Vagina (tissue), 2 donors: ENCODE measurements around the gene CEACAM5. TPM values are rescaled to one million over a fixed set of nuclear protein-coding genes. Genes with fewer than 3 reads are reported as not detected.

ENCODE experiments used
- DNase-seq, 2 donors: peaks; one replicate each; pipeline ENCODE4 v3.0.0-alpha.2; 2017; ENCODE audit errors: extremely low spot score in 2 of 2
- H3K27ac ChIP-seq: fragments of 200-600 bp; sonication (generic); one replicate; pipeline ENCODE4 v1.5.1; 2019
- H3K27me3 ChIP-seq: fragments of 200-600 bp; sonication (generic); one replicate; pipeline ENCODE4 v1.5.1; 2019
- H3K36me3 ChIP-seq, 2 donors: fragments of 200-600 bp; sonication (generic); one replicate each; pipeline ENCODE4 v1.5.1; 2017 to 2019
- H3K4me1 ChIP-seq: fragments of 200-600 bp; sonication (generic); one replicate; pipeline ENCODE4 v1.5.1; 2019
- H3K4me3 ChIP-seq, 2 donors: fragments of 200-600 bp; sonication (generic); 1 replicate in 1 of 2; 2 replicates in 1 of 2; pipeline ENCODE4 v1.5.1; 2016 to 2019
- H3K9me3 ChIP-seq: fragments of 200-600 bp; sonication (generic); one replicate; pipeline ENCODE4 v1.5.1; 2019
- POLR2A ChIP-seq, 2 donors: fragments of 450-650 bp; IDR thresholded peaks; one replicate each; pipeline ENCODE4 v1.6.1; 2017; ENCODE audit warnings: antibody characterized with exemption in 2 of 2, mild to moderate bottlenecking in 2 of 2, moderate library complexity in 2 of 2
- POLR2AphosphoS5 ChIP-seq, 2 donors: sonication (generic); formaldehyde crosslinking; IDR thresholded peaks; one replicate each; pipeline ENCODE4 v1.9.0; 2017; ENCODE audit warnings: antibody characterized with exemption in 2 of 2, mild to moderate bottlenecking in 2 of 2, low read depth in 1 of 2; ENCODE audit not compliant: insufficient read depth in 1 of 2
- intact Hi-C: fragments of 100-400 bp; cut with DNase I; formaldehyde crosslinking; loops from one replicate; pipeline ENCODE4 v1.15.1; 2023
- total RNA-seq: library from RNA; depleted of rRNA; stranded (reverse); fragments of >200 nt; gene quantifications from one replicate; pipeline ENCODE4 v1.2.3, GENCODE V29; 2016
- TF ChIP-seq, protein P1 (sequence below), 3 experiments: fragments of 450-650 bp in 2 of 3; fragments of 200-600 bp in 1 of 3; sonication (generic) in 1 of 3; IDR thresholded peaks; one replicate each; pipeline ENCODE4 v1.5.1; 2017 to 2019; ENCODE audit warnings: antibody characterized with exemption in 3 of 3, mild to moderate bottlenecking in 2 of 3, moderate library complexity in 2 of 3

Gene CEACAM5
- total RNA-seq, 1 donor from 2014 or later: 52.1 TPM

DNA sequence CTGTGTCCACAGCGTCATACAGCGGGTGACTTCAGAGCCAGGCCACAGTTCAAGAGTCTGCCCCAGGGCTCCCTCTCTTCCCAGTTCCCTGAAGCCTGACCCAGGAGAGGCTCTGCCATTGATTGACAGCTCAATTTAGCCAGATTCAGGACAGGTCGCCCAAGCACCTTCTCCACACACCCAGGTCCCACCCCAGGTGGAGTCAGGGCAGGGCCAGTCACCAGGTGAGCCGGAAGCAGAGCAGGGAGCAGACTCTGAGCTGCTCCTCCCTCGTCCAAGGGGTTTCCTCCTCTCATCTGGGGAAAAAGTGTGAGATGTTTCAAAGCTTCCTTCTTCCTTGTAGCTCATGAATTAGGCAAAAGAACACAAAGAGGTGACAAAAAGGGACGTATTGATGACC lies 26.0 kb upstream of the CEACAM5 start:
- H3K4me3 ChIP-seq: no peak overlapping the region
- no peaks in the 10 kb centered on the region for H3K9me3 ChIP-seq
- no peak for DNase-seq
- H3K36me3 ChIP-seq: no peaks in the 10 kb centered on the region
- TF ChIP-seq POLR2A (IDR thresholded peaks at IDR 0.05): no peak
- no peak for TF ChIP-seq POLR2AphosphoS5 (IDR thresholded peaks at IDR 0.05; ENCODE audit: insufficient read depth in 1 of 2, low read depth in 1 of 2)
- TF ChIP-seq, protein P1, sequence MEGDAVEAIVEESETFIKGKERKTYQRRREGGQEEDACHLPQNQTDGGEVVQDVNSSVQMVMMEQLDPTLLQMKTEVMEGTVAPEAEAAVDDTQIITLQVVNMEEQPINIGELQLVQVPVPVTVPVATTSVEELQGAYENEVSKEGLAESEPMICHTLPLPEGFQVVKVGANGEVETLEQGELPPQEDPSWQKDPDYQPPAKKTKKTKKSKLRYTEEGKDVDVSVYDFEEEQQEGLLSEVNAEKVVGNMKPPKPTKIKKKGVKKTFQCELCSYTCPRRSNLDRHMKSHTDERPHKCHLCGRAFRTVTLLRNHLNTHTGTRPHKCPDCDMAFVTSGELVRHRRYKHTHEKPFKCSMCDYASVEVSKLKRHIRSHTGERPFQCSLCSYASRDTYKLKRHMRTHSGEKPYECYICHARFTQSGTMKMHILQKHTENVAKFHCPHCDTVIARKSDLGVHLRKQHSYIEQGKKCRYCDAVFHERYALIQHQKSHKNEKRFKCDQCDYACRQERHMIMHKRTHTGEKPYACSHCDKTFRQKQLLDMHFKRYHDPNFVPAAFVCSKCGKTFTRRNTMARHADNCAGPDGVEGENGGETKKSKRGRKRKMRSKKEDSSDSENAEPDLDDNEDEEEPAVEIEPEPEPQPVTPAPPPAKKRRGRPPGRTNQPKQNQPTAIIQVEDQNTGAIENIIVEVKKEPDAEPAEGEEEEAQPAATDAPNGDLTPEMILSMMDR (IDR thresholded peaks at IDR 0.05): no peak
- no peak overlapping the region for H3K27ac ChIP-seq
- H3K4me1 ChIP-seq: no peaks in the 10 kb centered on the region
- H3K27me3 ChIP-seq: no peaks in the 10 kb centered on the region
- intact Hi-C loops: no loop called here

DNA sequence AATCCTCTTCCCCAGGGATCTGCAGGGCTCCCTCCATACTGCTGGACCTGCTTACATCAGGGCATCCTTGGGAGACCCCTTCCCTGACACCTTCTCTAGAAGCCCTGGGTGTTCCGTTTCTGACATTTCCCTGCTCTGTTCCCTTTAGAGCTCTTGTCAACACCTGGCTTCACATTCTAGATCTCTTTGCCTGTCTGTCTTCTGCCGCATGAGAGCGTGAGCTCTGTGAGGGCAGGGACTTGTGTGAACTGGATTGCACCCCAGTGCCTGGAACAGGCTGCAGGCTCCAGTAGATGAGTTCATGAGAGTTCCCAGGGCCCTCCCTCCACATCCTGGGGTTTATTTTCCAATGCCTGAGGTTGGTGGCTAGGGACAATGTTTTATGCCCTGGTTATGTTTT lies 21.0 kb upstream of the CEACAM5 start:
- Histone ChIP-seq H3K27ac (no peak overlapping the region), H3K27me3 (no peaks in the 10 kb centered on the region), H3K36me3 (no peaks in the 10 kb centered on the region), H3K4me1 (no peaks in the 10 kb centered on the region), H3K4me3 (no peak overlapping the region), H3K9me3 (no peaks in the 10 kb centered on the region)
- TF ChIP-seq, protein P1 (IDR thresholded peaks at IDR 0.05): no peak
- TF ChIP-seq POLR2AphosphoS5 (IDR thresholded peaks at IDR 0.05; ENCODE audit: insufficient read depth in 1 of 2, low read depth in 1 of 2) (no peak), POLR2A (IDR thresholded peaks at IDR 0.05) (no peak)
- DNase-seq: no peak
- intact Hi-C loops: no loop called here

DNA sequence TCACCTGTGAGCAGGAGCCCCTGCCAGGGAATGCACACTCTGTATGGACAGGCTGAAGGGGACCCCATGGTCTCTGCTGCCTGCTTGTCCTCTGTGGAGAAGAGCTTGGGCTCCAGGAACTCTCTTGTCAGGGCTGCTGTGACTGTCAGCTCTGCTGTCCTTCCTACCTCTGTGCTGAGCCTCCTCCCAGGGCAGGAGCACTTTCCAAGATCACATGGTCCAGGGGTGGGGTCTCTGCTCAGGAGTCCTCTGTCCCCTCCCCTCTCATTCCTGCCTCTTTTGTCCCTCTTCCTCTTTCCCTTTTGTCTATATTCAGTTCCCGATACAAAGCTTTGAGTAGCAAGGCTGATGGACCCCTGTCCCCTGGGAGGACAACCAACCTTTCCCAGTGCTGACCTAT lies 20.3 kb upstream of the CEACAM5 start, which contains the start of gene CEACAM7:
CEACAM7 (minus strand) TSS at position 173 of the 400 bp plus-strand sequence; CDS start at position 68, 105 bp downstream.
- Histone ChIP-seq H3K4me1 (no peaks in the 10 kb centered on the region), H3K4me3 (no peak within 1 kb of the TSS), H3K27me3 (no peaks in the 10 kb centered on the region), H3K9me3 (no peaks in the 10 kb centered on the region), H3K36me3 (no peaks in the 10 kb centered on the region), H3K27ac (no peak within 1 kb of the TSS)
- intact Hi-C loops: no loop called here
- no peak for TF ChIP-seq POLR2A (IDR thresholded peaks at IDR 0.05)
- TF ChIP-seq, protein P1 (IDR thresholded peaks at IDR 0.05): no peak
- TF ChIP-seq POLR2AphosphoS5 (IDR thresholded peaks at IDR 0.05; ENCODE audit: insufficient read depth in 1 of 2, low read depth in 1 of 2): no peak
- peak; percentile 64 for DNase-seq

DNA sequence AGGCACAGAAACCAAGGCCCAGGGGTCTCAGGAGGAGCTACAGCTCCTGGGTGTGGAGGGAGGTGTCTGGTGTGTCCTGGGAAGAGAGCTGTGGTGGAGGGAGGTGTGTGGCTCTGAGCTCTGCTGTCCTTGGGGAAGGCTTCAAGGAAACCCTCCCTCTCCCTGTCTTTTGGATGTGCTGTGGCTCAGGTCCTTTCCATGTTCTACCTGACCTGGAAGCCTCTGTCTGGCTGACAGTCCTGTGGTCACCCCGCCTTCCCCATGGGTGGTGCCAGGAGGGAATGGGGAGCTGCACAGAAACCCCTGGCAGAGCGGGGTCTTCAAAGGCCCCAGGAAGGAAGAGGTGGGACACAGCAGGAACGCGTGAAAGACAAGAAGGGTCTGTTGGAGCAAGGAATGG lies 19.7 kb upstream of the CEACAM5 start:
- Histone ChIP-seq H3K27ac (no peak overlapping the region), H3K4me1 (no peaks in the 10 kb centered on the region), H3K36me3 (no peaks in the 10 kb centered on the region), H3K27me3 (no peaks in the 10 kb centered on the region), H3K4me3 (no peak overlapping the region), H3K9me3 (no peaks in the 10 kb centered on the region)
- TF ChIP-seq POLR2AphosphoS5 (IDR thresholded peaks at IDR 0.05; ENCODE audit: insufficient read depth in 1 of 2, low read depth in 1 of 2) (no peak), POLR2A (IDR thresholded peaks at IDR 0.05) (no peak)
- TF ChIP-seq, protein P1 (IDR thresholded peaks at IDR 0.05): no peak
- intact Hi-C loops: no loop called here
- peak in 1 of 2 donors; percentile 72 for DNase-seq

DNA sequence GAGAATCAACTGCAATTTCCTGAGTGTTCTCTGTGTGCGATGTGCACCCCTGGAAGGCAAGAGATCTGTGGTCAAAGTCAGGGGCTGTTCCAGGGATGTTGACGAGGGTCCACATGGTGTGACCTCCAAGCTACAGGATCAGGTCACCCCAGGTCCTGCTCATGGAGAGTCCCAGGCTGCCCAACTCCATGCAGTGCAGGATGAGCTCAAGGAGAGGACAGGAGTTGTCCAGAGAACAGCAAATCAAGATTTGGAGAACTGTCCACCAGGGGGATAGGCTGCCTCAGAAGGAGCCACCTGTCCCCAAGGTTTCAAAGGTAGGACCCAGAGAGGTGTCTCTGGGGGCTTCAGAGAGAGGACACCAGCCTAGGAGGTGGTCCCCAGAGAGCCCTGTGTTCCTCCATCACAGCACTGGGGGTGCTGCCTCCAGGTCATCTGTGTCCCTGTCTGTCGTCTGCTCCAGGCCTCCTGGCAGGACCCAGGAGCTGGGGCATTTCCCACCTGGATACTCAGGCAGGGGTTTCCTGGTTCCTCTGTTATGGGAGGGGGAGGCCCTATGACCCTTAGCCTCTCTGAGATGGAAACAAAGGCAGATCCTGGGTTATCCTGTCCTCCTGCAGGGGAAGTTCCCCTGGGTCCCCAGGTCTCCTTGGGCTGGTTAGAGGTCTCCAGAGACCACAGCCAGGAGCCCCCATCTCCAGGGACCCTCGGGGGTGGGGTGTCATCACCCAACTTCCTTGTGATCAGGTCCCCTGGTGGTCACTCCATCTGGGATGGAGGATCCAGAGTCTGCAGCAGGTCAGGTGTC lies 18.2 kb upstream of the CEACAM5 start:
- Histone ChIP-seq H3K9me3 (no peaks in the 10 kb centered on the region), H3K4me3 (no peak overlapping the region), H3K27me3 (no peaks in the 10 kb centered on the region), H3K36me3 (no peaks in the 10 kb centered on the region), H3K27ac (no peak overlapping the region), H3K4me1 (no peaks in the 10 kb centered on the region)
- intact Hi-C loops: no loop called here
- DNase-seq: peak in 1 of 2 donors; percentile 80
- TF ChIP-seq POLR2AphosphoS5 (IDR thresholded peaks at IDR 0.05; ENCODE audit: insufficient read depth in 1 of 2, low read depth in 1 of 2) (no peak), POLR2A (IDR thresholded peaks at IDR 0.05) (no peak)
- TF ChIP-seq, protein P1 (IDR thresholded peaks at IDR 0.05): no peak
